HG03095 (cell line): ENCODE data around the gene SMG1.
A peak's percentile ranks its signal among the peaks of the same experiment; 100 is the strongest.
"Not testable (repeated sequence)": the region's sequence is repeated elsewhere in the genome, so short reads cannot be mapped to it uniquely, and the experiment has no call there.

Experiments used
- ATAC-seq: cut with Tn5 transposase; IDR thresholded peaks from one replicate; pipeline ENCODE4 v1.9.1; 2021; ENCODE audit warnings: moderate library complexity; ENCODE audit not compliant: unreplicated experiment

SMG1 gene

DNA sequence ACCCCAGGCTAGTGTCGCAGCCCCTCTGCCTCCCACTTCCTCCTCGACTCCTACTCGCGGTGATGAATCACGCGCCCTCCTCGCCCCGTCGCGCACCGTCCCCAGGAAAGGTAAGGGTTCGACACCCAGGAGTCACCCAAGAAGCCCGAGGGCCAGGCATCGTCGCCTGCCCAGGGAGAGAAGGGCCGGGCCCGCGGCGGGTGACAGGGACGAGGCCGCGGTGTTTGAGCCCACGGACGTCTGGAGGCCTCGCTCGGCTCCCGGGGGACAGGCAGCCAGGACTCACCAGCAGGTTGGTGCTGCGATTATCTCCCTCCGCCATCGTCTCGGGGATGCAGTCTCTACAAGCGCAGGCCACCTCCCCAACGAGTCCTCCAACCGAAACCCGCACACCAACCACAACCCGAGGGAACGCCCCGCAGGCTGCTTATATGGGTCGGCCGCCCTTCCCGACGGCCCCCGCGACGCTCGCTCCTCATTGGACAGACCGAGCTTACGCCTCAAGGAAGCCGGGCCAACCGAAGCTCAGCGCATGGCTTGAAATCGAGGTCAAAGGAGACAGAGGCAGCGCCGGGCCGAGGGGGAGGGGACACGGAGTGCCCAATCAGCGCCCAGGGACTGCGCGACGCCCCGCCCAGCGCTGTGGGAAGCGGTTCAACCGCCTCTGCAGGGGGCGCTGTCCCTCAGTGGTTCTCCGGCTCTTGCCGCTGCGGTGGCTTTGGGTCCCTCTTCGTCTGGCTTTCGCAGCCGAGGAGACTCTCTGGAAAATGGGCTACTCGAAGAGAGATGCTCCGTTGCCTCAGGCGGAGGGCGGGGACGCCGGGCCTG lies 124.8 kb downstream of the SMG1 start, which contains the start of gene ARL6IP1:
Gene ARL6IP1, minus strand, starts transcription at position 405 of the 828 bp plus-strand sequence. Its CDS starts 83 bp downstream, at position 322.
- peak; percentile 89 for ATAC-seq

- no peak for ATAC-seq
These were observed 125.4 kb downstream of the SMG1 start for GRCh38 chr16:18800775-18801144.

GRCh38 chr16:18800293-18800692 lies 125.9 kb downstream of the SMG1 start:
- no peak for ATAC-seq

DNA sequence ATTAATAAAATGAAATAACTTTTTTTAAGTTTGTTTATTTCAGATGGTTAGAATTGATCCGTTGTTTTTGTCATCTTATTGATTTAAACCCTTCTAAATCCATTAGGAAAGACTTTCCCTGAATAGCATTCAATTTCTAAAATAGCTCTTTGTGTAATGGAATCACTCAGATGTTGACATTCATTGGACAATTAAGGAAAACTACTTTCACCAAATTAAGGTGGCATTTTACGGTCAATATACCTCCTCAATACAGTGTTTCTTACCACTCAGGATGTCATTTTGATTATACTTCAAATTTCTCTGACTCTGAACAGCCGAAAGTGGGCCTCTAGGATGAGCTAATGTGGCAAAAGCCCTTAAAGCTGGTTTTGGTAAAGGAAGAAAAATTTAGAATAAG lies 126.7 kb downstream of the SMG1 start:
- no peak for ATAC-seq

GRCh38 chr16:18797746-18798145 lies 128.5 kb downstream of the SMG1 start:
- ATAC-seq: no peak

GRCh38 chr16:18796377-18796776 lies 129.8 kb downstream of the SMG1 start:
- ATAC-seq: no peak

- no peak for ATAC-seq
These were observed 133.3 kb downstream of the SMG1 start for GRCh38 chr16:18792836-18793433.

DNA sequence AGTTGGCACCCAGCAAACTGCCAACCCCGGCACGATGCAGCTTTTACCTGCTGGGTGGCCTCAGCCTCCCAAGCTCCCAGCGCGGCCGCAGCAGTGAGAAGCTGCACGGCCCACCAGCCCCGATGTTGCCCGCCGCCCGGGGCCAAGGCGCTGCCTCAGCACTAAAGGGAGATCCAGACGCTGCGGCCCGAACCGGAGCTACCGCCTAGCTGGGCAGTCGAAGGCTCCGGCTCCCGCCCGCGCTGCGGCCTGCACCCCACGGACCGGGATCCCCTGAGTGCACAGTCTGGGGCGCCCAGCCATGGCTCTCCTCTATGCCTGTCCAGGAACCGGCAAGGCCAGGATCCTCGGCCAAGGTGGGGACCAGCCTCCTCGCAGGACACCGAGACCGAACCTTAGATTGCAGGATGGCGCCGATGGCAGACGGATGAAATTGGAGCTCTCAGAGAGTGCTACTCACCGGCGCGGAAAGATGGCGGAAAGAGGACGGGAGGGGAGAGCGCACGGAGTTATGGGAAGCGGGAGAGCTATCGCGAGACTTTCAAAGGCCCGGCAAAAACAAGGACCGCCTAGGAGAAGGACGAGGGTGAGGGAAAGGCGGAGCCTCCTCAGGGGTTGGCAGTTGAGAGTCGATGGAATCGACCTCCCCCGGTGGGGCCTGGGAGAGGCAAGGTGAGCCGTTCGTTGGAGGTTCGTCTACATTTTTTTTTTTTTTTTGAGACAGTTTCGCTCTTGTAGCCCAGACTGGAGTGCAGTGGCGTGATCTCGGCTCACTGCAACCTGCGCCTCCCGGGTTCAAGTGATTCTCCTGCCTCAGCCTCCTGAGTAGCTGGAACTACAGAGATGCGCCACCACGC lies 136.1 kb downstream of the SMG1 start, which contains the start of gene RPS15A:
Gene RPS15A, minus strand, starts transcription at position 485 of the 857 bp plus-strand sequence. CDS start 1,221 bp downstream, outside the sequence.
- ATAC-seq: peak; percentile 86

- ATAC-seq: no peak
These were observed 136.7 kb downstream of the SMG1 start for GRCh38 chr16:18789515-18789849.

DNA sequence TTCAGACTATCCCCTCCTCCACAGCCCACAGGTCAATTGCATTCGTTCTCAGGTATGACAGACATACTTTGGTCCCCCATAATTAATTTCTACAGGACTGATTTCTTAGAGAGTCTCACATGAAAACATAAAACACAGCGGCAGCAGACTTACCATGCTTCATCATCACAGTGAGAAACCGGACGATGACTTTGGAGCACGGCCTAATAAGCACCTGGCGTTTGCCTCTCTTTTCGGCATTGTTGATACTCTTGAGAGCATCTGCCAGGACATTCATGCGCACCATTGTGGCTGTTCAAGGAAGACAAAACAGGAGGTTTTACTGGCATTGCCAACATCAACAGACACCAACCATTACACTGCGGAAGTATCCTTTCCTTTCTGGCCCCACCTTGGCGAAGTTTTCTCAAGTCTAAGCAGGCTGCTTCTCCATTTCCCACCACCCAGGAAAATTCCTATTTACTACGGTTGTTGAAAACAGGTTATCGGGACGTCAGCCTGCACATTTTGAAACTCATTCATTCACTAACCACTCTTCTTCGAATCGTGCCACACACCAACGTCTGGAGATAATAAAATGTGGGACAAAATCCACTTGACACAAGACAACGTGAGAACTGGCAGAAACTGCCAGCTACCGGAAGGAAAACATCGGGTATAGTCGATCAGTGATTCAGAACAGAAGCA lies 137.2 kb downstream of the SMG1 start:
- ATAC-seq: no peak

GRCh38 chr16:18784917-18785623 lies 141.1 kb downstream of the SMG1 start:
- ATAC-seq: no peak

GRCh38 chr16:18783430-18784341 lies 142.5 kb downstream of the SMG1 start:
- ATAC-seq: no peak

GRCh38 chr16:18782697-18783429 lies 143.3 kb downstream of the SMG1 start:
- no peak for ATAC-seq

DNA sequence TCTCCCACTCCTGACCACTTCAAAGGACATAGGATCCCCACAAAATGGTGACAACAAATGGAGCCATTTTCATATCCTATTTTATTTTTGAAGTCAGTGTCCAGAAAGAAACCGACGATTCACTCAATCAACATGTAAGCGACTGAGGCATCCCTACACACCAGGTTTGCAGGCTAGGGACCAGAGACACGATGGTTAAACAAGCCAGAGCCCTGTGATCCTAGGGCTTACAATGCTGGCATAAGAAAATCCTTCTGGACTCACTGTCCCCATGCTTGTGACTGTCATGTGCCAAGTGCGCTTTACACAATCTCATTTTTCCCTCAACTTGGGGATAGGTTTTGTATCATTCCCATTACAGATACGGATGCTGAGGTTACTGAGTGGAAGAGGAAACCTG lies 145.0 kb downstream of the SMG1 start:
- ATAC-seq: not testable (repeated sequence)

GRCh38 chr16:18780460-18781026 lies 145.7 kb downstream of the SMG1 start:
- ATAC-seq: not testable (repeated sequence)

- ATAC-seq: not testable (repeated sequence)
These were observed 148.5 kb downstream of the SMG1 start for GRCh38 chr16:18777664-18778063.

DNA sequence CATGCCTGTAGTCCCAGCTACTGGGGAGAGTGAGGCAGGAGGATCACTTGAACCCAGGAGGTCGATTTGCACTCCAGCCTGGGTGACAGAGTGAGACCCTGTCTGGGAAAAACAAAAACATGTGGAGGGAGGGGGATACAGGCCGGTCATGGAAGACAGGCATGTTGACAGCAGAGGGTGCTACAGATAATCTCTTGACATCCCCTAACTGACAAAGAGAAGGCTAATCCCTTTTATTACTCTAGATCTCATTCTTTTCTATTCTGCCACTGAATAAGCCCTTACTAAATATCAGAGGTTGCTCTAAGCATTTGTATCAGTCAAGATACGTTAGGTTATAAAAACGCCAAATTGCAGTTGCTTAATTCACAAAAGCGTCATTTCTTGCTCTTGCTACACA lies 149.9 kb downstream of the SMG1 start:
- not testable (repeated sequence) for ATAC-seq

- not testable (repeated sequence) for ATAC-seq
These were observed 151.6 kb downstream of the SMG1 start for GRCh38 chr16:18774651-18775050.
